GM12878 (cell line): ENCODE data around the gene EDN2.

Experiments
- BCL11A ChIP-seq: IDR thresholded peaks from 2 replicates; pipeline ENCODE4 v1.6.1; 2011; ENCODE audit warnings: low read depth, low read length
- CTCF ChIP-seq, 3 experiments: IDR thresholded peaks in 2 of 3; conservative IDR thresholded peaks in 1 of 3; 2 replicates each; pipeline ENCODE4 v1.5.1; 2011; ENCODE audit warnings: low read depth in 3 of 3, low read length in 3 of 3, mild to moderate bottlenecking in 3 of 3, control low read depth in 2 of 3, moderate library complexity in 2 of 3, inconsistent platforms in 1 of 3, mixed read lengths in 1 of 3; ENCODE audit not compliant: control insufficient read depth in 2 of 3, insufficient read depth in 1 of 3; ENCODE audit errors: extremely low read depth in 1 of 3
- EP300 ChIP-seq, 2 experiments: fragments of 150-350 bp in 1 of 2; IDR thresholded peaks; 2 replicates each; pipeline ENCODE4 v1.6.1; 2011 to 2012; ENCODE audit warnings: low read depth in 2 of 2, low read length in 2 of 2, borderline replicate concordance in 1 of 2, improper control_type of control experiment in 1 of 2, inconsistent platforms in 1 of 2; ENCODE audit not compliant: control insufficient read depth in 1 of 2
- POLR2A ChIP-seq: IDR thresholded peaks from 2 replicates; pipeline ENCODE4 v1.6.1; 2011; ENCODE audit warnings: low read depth, mild to moderate bottlenecking, low read length
- TCF7 ChIP-seq: IDR thresholded peaks from 2 replicates; pipeline ENCODE4 v1.6.1; 2014; ENCODE audit warnings: antibody characterized with exemption, borderline replicate concordance
- ZNF274 ChIP-seq: IDR thresholded peaks from one replicate; pipeline ENCODE4 v1.8.0; 2011; ENCODE audit not compliant: insufficient read length, insufficient read depth
- TF ChIP-seq, protein P1 (sequence below): IDR thresholded peaks from 2 replicates; pipeline ENCODE4 v1.6.1; 2011; ENCODE audit warnings: mild to moderate bottlenecking, low read depth, low read length, moderate library complexity; ENCODE audit not compliant: insufficient replicate concordance

- TF ChIP-seq CTCF (IDR thresholded peaks at IDR 0.05 in 2 of 3, conservative IDR thresholded peaks at IDR 0.05 in 1 of 3; ENCODE audit: control insufficient read depth in 2 of 3, extremely low read depth in 1 of 3, insufficient read depth in 1 of 3, low read depth in 3 of 3, low read length in 3 of 3), result no peak
- TF ChIP-seq, protein P1, sequence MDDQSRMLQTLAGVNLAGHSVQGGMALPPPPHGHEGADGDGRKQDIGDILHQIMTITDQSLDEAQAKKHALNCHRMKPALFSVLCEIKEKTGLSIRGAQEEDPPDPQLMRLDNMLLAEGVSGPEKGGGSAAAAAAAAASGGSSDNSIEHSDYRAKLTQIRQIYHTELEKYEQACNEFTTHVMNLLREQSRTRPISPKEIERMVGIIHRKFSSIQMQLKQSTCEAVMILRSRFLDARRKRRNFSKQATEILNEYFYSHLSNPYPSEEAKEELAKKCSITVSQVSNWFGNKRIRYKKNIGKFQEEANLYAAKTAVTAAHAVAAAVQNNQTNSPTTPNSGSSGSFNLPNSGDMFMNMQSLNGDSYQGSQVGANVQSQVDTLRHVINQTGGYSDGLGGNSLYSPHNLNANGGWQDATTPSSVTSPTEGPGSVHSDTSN, result no peak
- TF ChIP-seq ZNF274, result no peak
- no peak for TF ChIP-seq TCF7
- TF ChIP-seq EP300 (IDR thresholded peaks at IDR 0.05; ENCODE audit: borderline replicate concordance in 1 of 2, control insufficient read depth in 1 of 2, low read depth in 2 of 2, low read length in 2 of 2), result no peak
- no peak for TF ChIP-seq POLR2A
- TF ChIP-seq BCL11A, result no peak
These were observed 54.8 kb downstream of the EDN2 start for GRCh38 chr1:41429641-41430035.
